Endothelial cell of umbilical vein (primary cell): ENCODE results near the gene COL23A1. TPM values are rescaled to one million over a fixed set of nuclear protein-coding genes. Genes with fewer than 3 reads are reported as not detected.

Experiments used
- BruUV-seq: library from RNA; stranded (reverse); fragments of 400-500 nt; replicated peaks from 2 replicates; lab custom pipeline; 2021; lab: Mats Ljungman, UMichigan
- CTCF ChIA-PET: fragments of 300-600, 350-600 bp; sonication (Branson Sonifier 250); formaldehyde crosslinking; loops from one replicate; lab custom pipeline; 2021; ENCODE audit warnings: antibody characterized with exemption, inconsistent platforms; lab: Charles Lee
- POLR2A ChIA-PET: fragments of 300-600, 350-600 bp; sonication (Branson Sonifier 250); formaldehyde crosslinking; loops from one replicate; lab custom pipeline; 2021; ENCODE audit warnings: antibody characterized with exemption, inconsistent platforms; lab: Charles Lee
- DNase-seq: peaks from one replicate; pipeline ENCODE4 v3.0.0-alpha.2; 2011; ENCODE audit warnings: low read depth, low spot score
- FAIRE-seq: peaks from 2 replicates; lab custom pipeline; 2011; peaks lifted over from hg19 to GRCh38; lab: Jason Lieb, UNC
- H2AFZ ChIP-seq: 2 replicates; pipeline ENCODE4 v1.6.0; 2012; ENCODE audit warnings: low read depth, low read length, control low read depth, inconsistent platforms
- H3K27ac ChIP-seq: 2 replicates; pipeline ENCODE4 v1.5.1; 2011; ENCODE audit warnings: low read depth, mild to moderate bottlenecking, control low read depth, low read length, moderate library complexity; ENCODE audit not compliant: insufficient read depth
- H3K27me3 ChIP-seq, 2 experiments: 2 replicates each; pipeline versions ENCODE4 v1.6.0 to v1.6.1; 2011; ENCODE audit warnings: low read length in 2 of 2, mixed read lengths in 1 of 2; ENCODE audit not compliant: control insufficient read depth in 2 of 2, insufficient read depth in 2 of 2
- H3K36me3 ChIP-seq, 2 experiments: 2 replicates in 1 of 2; 3 replicates in 1 of 2; pipeline ENCODE4 v1.5.1; 2011; ENCODE audit warnings: low read length in 2 of 2, mild to moderate bottlenecking in 1 of 2, moderate library complexity in 1 of 2; ENCODE audit not compliant: control insufficient read depth in 2 of 2, insufficient read depth in 2 of 2; ENCODE audit errors: extremely low read depth in 1 of 2
- H3K4me1 ChIP-seq: 3 replicates; pipeline ENCODE4 v1.5.1; 2011; ENCODE audit warnings: mild to moderate bottlenecking, low read length; ENCODE audit not compliant: control insufficient read depth, insufficient read depth; ENCODE audit errors: extremely low read depth
- H3K4me2 ChIP-seq: 2 replicates; pipeline ENCODE4 v1.6.1; 2011; ENCODE audit warnings: low read length, control low read depth, mixed read lengths; ENCODE audit not compliant: insufficient read depth
- H3K4me3 ChIP-seq, 3 experiments: fragments of 200-600 bp in 1 of 3; sonication (generic), shearing (Covaris generic) in 1 of 3; replicated peaks in 1 of 3; 2 replicates each; pipeline ENCODE4 v1.5.1; 2011 to 2016; ENCODE audit warnings: control low read depth in 3 of 3, low read length in 3 of 3, mild to moderate bottlenecking in 2 of 3, inconsistent platforms in 1 of 3, low read depth in 1 of 3, moderate library complexity in 1 of 3; ENCODE audit not compliant: insufficient read depth in 1 of 3
- H3K79me2 ChIP-seq: 2 replicates; pipeline ENCODE4 v1.6.0; 2012; ENCODE audit warnings: low read length, inconsistent platforms; ENCODE audit not compliant: control insufficient read depth, insufficient read depth
- H3K9ac ChIP-seq: replicated peaks from 2 replicates; pipeline ENCODE3; 2011; ENCODE audit warnings: low read length, control low read depth; ENCODE audit not compliant: insufficient read depth; ENCODE audit errors: extremely low read depth
- H3K9me1 ChIP-seq: replicated peaks from 3 replicates; pipeline ENCODE4 v1.6.0; 2011; ENCODE audit warnings: mild to moderate bottlenecking, low read length; ENCODE audit not compliant: control insufficient read depth, insufficient read depth; ENCODE audit errors: extremely low read depth
- H3K9me3 ChIP-seq: replicated peaks from 2 replicates; pipeline ENCODE4 v1.5.1; 2012; ENCODE audit warnings: low read length, inconsistent platforms; ENCODE audit not compliant: control insufficient read depth, insufficient read depth
- H4K20me1 ChIP-seq: replicated peaks from 2 replicates; pipeline ENCODE3; 2011; ENCODE audit warnings: mild to moderate bottlenecking, low read length; ENCODE audit not compliant: control insufficient read depth, insufficient read depth; ENCODE audit errors: extremely low read depth
- CTCF ChIP-seq, 2 donors: IDR thresholded peaks; 1 replicate in 1 of 2; 2 replicates in 1 of 2; pipeline ENCODE4 v1.5.1; 2011; ENCODE audit warnings: low read length in 2 of 2, mild to moderate bottlenecking in 2 of 2, moderate library complexity in 2 of 2, control low read depth in 1 of 2, inconsistent platforms in 1 of 2, low read depth in 1 of 2; ENCODE audit not compliant: insufficient read depth in 1 of 2; ENCODE audit errors: extremely low read depth in 1 of 2
- EZH2 ChIP-seq: IDR thresholded peaks from 2 replicates; pipeline ENCODE4 v1.6.1; 2012; ENCODE audit warnings: borderline replicate concordance, low read depth, mild to moderate bottlenecking, moderate library complexity, low read length, inconsistent platforms; ENCODE audit not compliant: severe bottlenecking
- FOS ChIP-seq: IDR thresholded peaks from 2 replicates; pipeline ENCODE4 v1.6.1; 2011; ENCODE audit warnings: mild to moderate bottlenecking, low read length, moderate library complexity, borderline replicate concordance; ENCODE audit not compliant: insufficient read depth
- GATA2 ChIP-seq: IDR thresholded peaks from 2 replicates; pipeline ENCODE4 v1.7.0; 2011; ENCODE audit warnings: low read depth, mild to moderate bottlenecking, moderate library complexity, mixed read lengths, low read length; ENCODE audit not compliant: insufficient read length, insufficient read depth
- JUN ChIP-seq: IDR thresholded peaks from 2 replicates; pipeline ENCODE4 v1.6.1; 2011; ENCODE audit warnings: borderline replicate concordance, low read depth; ENCODE audit not compliant: insufficient read length, insufficient read depth
- MAX ChIP-seq: IDR thresholded peaks from 2 replicates; pipeline ENCODE4 v1.6.1; 2011; ENCODE audit not compliant: insufficient read depth, insufficient read length
- MYC ChIP-seq: IDR thresholded peaks from one replicate; pipeline ENCODE4 v1.6.1; 2011; ENCODE audit warnings: mild to moderate bottlenecking, low read depth, low read length
- POLR2A ChIP-seq: IDR thresholded peaks from 2 replicates; pipeline ENCODE4 v1.6.1; 2012; ENCODE audit warnings: low read depth, mild to moderate bottlenecking, control low read depth, low read length
- POLR2AphosphoS5 ChIP-seq: IDR thresholded peaks from 2 replicates; pipeline ENCODE4 v1.6.1; 2012; ENCODE audit warnings: low read depth, mild to moderate bottlenecking, control low read depth, low read length, moderate library complexity; ENCODE audit not compliant: insufficient read depth
- dilution Hi-C: fragments of 300-500 bp; cut with MboI; formaldehyde crosslinking; loops from one replicate; pipeline ENCODE4 v1.15.0; 2019; ENCODE audit warnings: low sequenced_read_pairs; ENCODE audit not compliant: extremely low pct_ligation_motif_present
- intact Hi-C: fragments of 100-400 bp; cut with micrococcal nuclease; formaldehyde crosslinking; loops from one replicate; pipeline ENCODE4 v1.10.0; 2022
- polyA plus RNA-seq, 4 experiments: library from polyadenylated mRNA; depleted of rRNA in 3 of 4; stranded (reverse) in 3 of 4; unstranded in 1 of 4; fragments of >200 nt; gene quantifications; 2 replicates each; pipeline versions ENCODE4 v1.2.1 to v1.2.3, GENCODE V29; 2011 to 2012; ENCODE audit warnings: missing spikeins in 1 of 4
- total RNA-seq: library from RNA; stranded (reverse); gene quantifications from 2 replicates; pipeline ENCODE4 v1.2.3, GENCODE V29; 2021

The COL23A1 gene
- total and polyA plus RNA-seq, 2 donors (not counting 3 experiments of a cell fraction or from before 2014, with no cell fraction given), result not detected

- FAIRE-seq, result no peak
- dilution Hi-C loops (no loop called here), intact Hi-C loops (no loop called here)
- Histone ChIP-seq H3K9me3 (no peaks in the 10 kb centered on the region), H3K9ac (no peak overlapping the region), H3K9me1 (no peaks in the 10 kb centered on the region), H3K4me1 (no peaks in the 10 kb centered on the region), H3K27ac (no peak overlapping the region), H3K4me2 (no peak overlapping the region), H3K4me3 (no peak overlapping the region), H3K79me2 (no peaks in the 10 kb centered on the region), H2AFZ (no peak overlapping the region), H3K27me3 (no peaks in the 10 kb centered on the region), H3K36me3 (no peaks in the 10 kb centered on the region), H4K20me1 (no peaks in the 10 kb centered on the region)
- ChIA-PET POLR2A (no interaction called here), CTCF (no interaction called here)
- TF ChIP-seq EZH2, result no peak
- TF ChIP-seq MAX, result no peak
- TF ChIP-seq CTCF (IDR thresholded peaks at IDR 0.05; ENCODE audit: extremely low read depth in 1 of 2, insufficient read depth in 1 of 2, low read depth in 1 of 2, low read length in 2 of 2), result no peak
- no TSS peak for BruUV-seq
- no peak for DNase-seq
These were observed 79.0 kb downstream of the COL23A1 start for GRCh38 chr5:178511172-178511571.

- no peaks in the 10 kb centered on the region for H3K9me3 ChIP-seq
- POLR2A ChIA-PET, result no interaction called here
- no peaks in the 10 kb centered on the region for H3K9me1 ChIP-seq
- no peak overlapping the region for H2AFZ ChIP-seq
- no peaks in the 10 kb centered on the region for H3K4me1 ChIP-seq
- no peaks in the 10 kb centered on the region for H4K20me1 ChIP-seq
- H3K4me3 ChIP-seq, result no peak overlapping the region
- H3K36me3 ChIP-seq, result no peaks in the 10 kb centered on the region
- BruUV-seq, result no TSS peak
- no peaks in the 10 kb centered on the region for H3K27me3 ChIP-seq
- H3K4me2 ChIP-seq, result no peak overlapping the region
- H3K79me2 ChIP-seq, result no peaks in the 10 kb centered on the region
- DNase-seq (no peak), FAIRE-seq (no peak)
- CTCF ChIA-PET, result no interaction called here
- H3K27ac ChIP-seq, result no peak overlapping the region
- H3K9ac ChIP-seq, result no peak overlapping the region
- intact Hi-C loops (no loop called here), dilution Hi-C loops (no loop called here)
- TF ChIP-seq MYC (no peak), EZH2 (no peak), FOS (no peak), MAX (no peak), JUN (no peak), POLR2A (no peak), CTCF (IDR thresholded peaks at IDR 0.05; ENCODE audit: extremely low read depth in 1 of 2, insufficient read depth in 1 of 2, low read depth in 1 of 2, low read length in 2 of 2) (no peak), GATA2 (no peak), POLR2AphosphoS5 (no peak)
These were observed 80.6 kb downstream of the COL23A1 start for GRCh38 chr5:178509491-178510057.
